Measurements from ENCODE around the gene GUCA2A.

The GUCA2A gene

DNA sequence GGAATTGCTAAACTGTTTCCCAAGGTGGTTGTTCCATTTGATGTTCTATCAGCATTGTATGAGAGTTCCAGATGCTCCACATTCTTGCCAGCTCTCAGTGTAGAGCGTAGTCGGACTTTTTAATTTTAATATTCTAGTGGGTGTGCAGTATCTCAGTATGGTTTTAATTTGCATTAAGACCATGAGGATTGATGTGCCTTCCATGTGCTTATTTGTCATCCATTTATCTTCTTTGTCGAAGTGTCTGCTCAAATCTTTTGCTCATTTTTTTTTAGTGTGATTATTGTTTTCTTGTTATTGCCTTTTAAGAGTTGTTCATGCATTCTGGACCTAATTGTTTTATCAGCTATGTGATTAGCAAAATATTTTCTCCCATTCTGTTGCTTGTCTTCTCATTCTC, 25.1 kb downstream of the GUCA2A start:
- DNase-seq (ENCODE audit: low read depth), result no peak
- TF ChIP-seq, protein P1, sequence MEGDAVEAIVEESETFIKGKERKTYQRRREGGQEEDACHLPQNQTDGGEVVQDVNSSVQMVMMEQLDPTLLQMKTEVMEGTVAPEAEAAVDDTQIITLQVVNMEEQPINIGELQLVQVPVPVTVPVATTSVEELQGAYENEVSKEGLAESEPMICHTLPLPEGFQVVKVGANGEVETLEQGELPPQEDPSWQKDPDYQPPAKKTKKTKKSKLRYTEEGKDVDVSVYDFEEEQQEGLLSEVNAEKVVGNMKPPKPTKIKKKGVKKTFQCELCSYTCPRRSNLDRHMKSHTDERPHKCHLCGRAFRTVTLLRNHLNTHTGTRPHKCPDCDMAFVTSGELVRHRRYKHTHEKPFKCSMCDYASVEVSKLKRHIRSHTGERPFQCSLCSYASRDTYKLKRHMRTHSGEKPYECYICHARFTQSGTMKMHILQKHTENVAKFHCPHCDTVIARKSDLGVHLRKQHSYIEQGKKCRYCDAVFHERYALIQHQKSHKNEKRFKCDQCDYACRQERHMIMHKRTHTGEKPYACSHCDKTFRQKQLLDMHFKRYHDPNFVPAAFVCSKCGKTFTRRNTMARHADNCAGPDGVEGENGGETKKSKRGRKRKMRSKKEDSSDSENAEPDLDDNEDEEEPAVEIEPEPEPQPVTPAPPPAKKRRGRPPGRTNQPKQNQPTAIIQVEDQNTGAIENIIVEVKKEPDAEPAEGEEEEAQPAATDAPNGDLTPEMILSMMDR (IDR thresholded peaks at IDR 0.05; ENCODE audit: low read length, missing control alignments), result no peak
- H3K4me3 ChIP-seq (replicated peaks; ENCODE audit: low read depth, low read length), result no peak overlapping the region

DNA sequence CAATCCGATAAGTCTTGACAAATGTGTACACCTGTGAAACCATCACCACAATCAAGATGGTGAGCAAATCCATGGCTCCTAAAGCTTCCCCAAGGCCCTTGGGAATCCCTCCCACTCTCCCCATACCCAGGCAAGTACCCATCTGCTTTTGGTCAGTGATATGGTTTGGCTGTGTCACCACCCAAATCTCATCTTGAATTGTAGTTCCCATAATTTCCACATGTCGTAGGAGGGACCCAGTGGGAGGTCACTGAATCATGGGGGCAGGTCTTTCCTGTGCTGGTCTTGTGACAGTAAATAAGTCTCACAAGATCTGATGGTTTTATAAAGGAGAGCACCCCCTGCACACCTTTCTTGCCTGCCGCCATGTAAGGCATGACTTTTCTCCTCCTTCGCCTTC, 26.0 kb downstream of the GUCA2A start:
- DNase-seq (ENCODE audit: low read depth), result no peak
- H3K4me3 ChIP-seq (replicated peaks; ENCODE audit: low read depth, low read length), result no peak overlapping the region
- TF ChIP-seq, protein P1 (IDR thresholded peaks at IDR 0.05; ENCODE audit: low read length, missing control alignments), result no peak

DNA sequence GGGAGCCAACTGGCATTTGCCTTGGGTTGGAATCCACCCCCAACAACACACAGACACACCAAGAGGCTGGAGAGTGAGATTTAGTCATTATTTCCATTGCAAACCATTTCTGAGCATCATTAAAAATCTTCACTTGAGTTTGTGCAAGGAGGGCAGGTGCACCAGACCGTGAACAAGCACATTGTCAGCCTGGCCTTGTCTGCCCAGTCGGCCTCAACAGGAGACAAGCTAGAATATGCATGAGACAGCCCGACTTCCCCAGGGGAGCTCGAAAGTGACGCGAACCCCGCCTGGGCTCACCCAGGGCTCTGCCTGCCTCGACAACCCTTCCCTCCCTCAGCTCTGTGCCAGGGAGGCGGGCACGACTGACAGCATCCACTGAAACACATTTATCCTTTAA, 26.8 kb downstream of the GUCA2A start:
- H3K4me3 ChIP-seq (replicated peaks; ENCODE audit: low read depth, low read length), result no peak overlapping the region
- DNase-seq (ENCODE audit: low read depth), result no peak
- TF ChIP-seq, protein P1 (IDR thresholded peaks at IDR 0.05; ENCODE audit: low read length, missing control alignments), result no peak

DNA sequence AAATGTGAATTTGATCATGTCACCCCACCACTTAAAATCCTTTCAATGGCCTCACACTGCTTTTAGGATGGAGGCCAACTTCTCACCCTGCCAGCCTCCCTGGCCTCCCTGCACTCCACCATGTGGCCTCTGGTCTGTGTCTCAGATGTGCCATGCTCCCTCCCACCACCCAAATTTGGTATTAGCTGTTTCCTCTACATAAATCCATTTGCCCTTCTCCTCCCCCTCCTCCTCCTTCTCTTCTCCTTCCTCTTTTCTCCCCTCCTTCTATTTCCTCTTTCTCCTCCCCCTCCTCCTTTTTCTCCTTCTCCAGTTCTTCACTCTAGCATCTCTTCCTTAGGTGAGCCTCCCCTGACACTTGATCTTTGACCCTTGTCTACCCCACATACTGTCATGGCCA, 28.1 kb downstream of the GUCA2A start:
- TF ChIP-seq, protein P1 (IDR thresholded peaks at IDR 0.05; ENCODE audit: low read length, missing control alignments), result no peak
- no peak for DNase-seq (ENCODE audit: low read depth)
- H3K4me3 ChIP-seq (replicated peaks; ENCODE audit: low read depth, low read length), result no peak overlapping the region

DNA sequence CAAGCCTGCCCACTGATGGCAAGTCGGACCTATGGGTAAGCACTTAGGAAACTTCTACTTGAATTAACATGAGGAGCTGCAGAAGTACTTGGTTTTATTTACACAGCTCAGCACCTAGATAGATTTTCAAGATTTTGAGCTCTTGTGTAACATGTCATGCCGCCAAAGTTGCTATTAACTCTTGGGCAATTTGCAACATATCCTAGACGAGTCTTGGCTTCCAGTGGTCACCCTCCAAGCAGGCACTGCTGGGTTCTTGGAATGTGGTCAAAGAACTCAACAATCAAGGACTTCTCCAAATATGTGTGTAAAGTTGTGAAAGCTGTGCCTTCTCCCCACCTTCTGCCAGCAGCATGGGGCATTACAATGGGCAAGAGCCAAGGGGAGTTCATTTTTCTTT, 29.1 kb downstream of the GUCA2A start:
- TF ChIP-seq, protein P1 (IDR thresholded peaks at IDR 0.05; ENCODE audit: low read length, missing control alignments), result no peak
- DNase-seq (ENCODE audit: low read depth), result no peak
- no peak overlapping the region for H3K4me3 ChIP-seq (replicated peaks; ENCODE audit: low read depth, low read length)

DNA sequence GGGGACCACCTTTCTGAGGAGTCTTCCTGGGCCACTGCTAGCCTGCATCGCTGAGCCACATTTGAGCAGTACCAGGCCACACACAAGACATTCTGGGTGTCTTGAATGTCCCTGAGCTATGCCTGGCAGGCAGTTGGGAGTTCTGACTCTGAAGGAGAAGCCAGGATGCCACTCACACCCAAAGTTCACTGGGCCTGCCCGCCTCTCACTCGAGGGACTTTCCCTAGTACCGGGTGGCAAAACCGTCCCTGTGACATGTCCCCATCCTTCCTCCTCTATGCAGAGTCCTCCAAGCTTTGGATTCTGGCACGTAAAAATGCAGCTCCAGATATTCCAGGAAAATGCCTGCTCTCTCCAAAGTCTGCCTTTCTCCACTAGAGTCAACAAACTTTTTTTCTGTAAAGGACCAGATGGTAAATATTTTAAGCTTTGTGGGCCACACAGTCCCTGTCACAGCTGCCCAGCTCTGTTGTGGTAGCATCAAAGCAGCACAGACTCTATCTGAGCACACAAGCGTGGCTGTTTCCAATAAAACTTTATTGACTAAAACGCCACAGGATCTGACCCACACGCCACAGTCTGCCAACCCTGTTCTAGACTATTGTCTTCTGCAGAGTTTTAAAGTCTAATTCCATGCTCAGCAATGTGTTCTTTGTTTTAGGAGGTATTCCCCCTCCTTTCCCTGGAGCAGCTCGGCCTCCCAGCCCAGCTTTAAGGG, 30.6 kb downstream of the GUCA2A start:
- no peak for DNase-seq (ENCODE audit: low read depth)
- TF ChIP-seq, protein P1 (IDR thresholded peaks at IDR 0.05; ENCODE audit: low read length, missing control alignments), result no peak
- H3K4me3 ChIP-seq (replicated peaks; ENCODE audit: low read depth, low read length), result no peak overlapping the region

DNA sequence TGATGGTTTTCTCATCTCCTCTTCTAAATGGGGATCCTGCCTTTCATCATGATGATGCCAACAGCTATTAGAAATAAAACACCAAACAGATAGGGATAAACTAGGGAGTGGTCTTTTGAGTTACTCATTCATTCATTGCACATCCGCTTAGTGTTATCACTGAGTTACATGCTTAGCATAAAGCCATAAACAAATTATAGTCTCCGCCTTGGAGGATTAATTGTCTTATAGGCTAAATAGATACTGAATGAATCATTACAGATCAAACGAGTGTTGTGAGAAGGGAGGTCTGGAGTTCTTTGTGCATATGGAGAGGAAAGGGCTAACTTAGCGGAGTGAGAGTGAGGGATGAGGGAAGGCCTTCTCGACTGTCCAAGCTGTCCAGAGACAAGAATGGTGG, 31.2 kb downstream of the GUCA2A start:
- DNase-seq (ENCODE audit: low read depth), result no peak
- no peak overlapping the region for H3K4me3 ChIP-seq (replicated peaks; ENCODE audit: low read depth, low read length)
- TF ChIP-seq, protein P1 (IDR thresholded peaks at IDR 0.05; ENCODE audit: low read length, missing control alignments), result no peak

Measured in fibroblast of pulmonary artery (primary cell).